Activated CD8-positive, alpha-beta memory T cell treated with anti-CD3 and anti-CD28 coated beads for 36 hours (primary cell): ENCODE measurements around the gene ART3. TPM values are rescaled to one million over a fixed set of nuclear protein-coding genes. Genes with fewer than 3 reads are reported as not detected.

ENCODE experiments used
- CTCF ChIA-PET: fragments of 350-600 bp; sonication (Branson Sonifier 250); formaldehyde crosslinking; loops from one replicate; lab custom pipeline; 2021; ENCODE audit warnings: antibody characterized with exemption; lab: Charles Lee
- POLR2A ChIA-PET: fragments of 350-600 bp; sonication (Branson Sonifier 250); formaldehyde crosslinking; loops from one replicate; lab custom pipeline; 2021; ENCODE audit warnings: antibody characterized with exemption; lab: Charles Lee
- total RNA-seq, 2 experiments: library from RNA; stranded (reverse); gene quantifications; one replicate each; pipeline ENCODE4 v1.2.3, GENCODE V29; 2021

Gene ART3
- total RNA-seq, 2 experiments from 2014 or later: not detected

DNA sequence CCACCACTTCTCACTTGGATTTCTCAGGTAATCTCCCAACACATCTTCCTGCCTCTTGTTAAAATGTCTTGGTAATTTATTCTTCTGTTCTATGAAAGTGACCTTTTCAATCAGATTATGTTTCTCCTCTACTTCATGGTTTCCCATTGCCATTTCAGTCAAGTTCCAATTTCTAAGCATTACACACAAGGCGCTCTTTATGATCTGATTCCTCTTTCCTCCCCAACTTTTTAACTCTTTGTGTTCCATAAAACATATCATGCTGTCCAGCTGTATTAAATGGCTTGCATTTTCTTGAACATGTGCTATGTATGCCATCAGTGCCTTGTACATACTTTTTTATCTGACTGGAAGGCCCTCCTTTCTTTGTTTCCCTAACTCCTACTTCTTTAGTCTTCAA lies 13.1 kb upstream of the ART3 start:
- POLR2A ChIA-PET: no interaction called here

DNA sequence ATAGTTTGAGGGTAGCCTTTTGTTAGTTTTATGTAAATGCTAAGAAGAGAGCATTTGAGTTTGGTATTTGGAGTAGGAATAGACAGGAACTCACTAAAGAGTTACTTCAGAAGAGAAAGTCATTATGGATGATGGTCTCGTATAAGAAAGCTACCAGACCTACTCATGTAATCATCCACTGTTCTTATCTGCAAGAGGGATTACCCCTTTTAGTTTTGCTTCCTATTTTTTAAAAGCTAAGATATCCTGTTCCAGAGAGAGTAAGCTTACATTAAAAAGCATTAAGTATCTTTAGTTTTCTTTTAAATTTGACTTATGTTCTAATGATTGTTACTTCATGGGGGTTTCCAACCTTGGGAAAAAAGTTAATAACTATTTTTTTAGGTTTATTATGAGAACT lies 12.5 kb upstream of the ART3 start:
- ChIA-PET CTCF (interaction anchor here (0.7 kb wide), 1 partner anchor 638 kb away, joined by 4 read pairs; no protein-coding TSS in a partner anchor), POLR2A (no interaction called here)

More for the DNA sequence above, 13.1 kb upstream of the ART3 start:
- CTCF ChIA-PET: no interaction called here

DNA sequence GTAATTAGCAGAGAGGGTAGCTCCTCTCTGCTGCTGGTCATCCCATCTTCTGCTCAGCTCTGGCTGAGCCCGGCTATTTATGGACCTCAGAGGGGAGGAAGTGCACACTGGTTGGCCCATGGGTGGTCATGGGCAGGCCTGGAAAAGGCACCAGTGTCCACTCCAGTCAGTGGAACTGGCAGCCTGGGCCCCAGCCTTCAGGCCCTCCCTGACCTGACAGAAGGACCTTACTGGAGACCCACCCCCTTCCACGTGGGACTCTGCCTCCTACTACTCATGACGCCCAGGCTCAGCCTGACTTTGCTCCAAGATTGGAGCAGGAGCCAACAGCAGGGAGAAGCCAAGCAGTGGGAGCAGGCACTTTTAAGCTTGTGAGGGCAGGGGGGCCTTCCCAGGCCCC lies 8.0 kb upstream of the ART3 start:
- POLR2A ChIA-PET: no interaction called here
- CTCF ChIA-PET: interaction anchor here (0.7 to 2.1 kb wide), 3 partner anchors 29 to 74 kb away, joined by 3 to 28 read pairs (median 5); no protein-coding TSS in a partner anchor

DNA sequence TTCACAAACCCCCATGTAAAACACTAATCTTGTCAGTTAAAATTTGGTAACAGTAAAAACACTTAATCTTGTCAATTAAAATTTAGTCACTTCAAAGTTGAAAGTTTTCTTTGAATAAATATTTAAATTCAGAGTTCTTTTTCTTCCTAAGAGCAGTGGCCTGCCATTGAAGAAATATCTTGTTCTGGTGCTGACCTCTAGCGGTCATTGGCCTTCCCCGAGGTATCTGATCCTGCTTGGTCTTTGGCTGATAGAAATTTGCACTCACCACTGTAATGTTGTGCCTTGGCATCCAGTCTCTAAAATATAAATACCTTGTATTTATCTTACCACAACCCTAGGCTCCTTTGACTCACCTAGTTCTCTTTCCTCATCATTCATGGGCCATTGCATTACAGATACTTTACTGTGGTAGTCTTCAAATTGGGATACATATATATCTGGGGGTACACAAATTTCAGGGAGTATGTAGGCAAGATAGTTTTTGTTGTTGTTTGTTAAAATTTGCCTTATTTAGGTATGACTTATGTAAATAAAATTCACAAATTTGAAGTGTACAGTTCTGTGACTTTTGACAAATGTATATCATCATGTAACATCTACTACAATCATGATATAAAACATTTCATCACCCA lies 6.7 kb upstream of the ART3 start:
- CTCF ChIA-PET: interaction anchor here (1.6 to 2.1 kb wide), 2 partner anchors 72 kb away, joined by 7 to 28 read pairs; no protein-coding TSS in a partner anchor
- POLR2A ChIA-PET: no interaction called here

DNA sequence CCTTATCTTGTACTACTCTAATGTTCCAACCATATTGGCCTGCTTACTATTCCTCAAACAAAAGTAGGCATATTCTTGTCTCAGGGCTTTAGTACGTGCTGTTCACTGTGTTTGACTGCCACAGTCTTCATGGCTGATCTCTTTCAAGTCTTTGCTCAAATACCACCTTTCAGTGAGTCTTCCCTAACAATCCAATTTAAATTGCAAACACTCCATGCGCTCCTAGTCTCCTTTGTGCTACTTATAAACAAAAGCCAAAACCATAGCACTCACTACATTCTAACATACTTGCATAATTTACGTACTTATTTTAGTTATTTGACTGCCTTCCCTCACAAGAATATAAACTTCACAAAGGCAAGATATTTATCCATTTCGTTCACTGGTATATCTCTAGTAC lies 1.7 kb upstream of the ART3 start:
- ChIA-PET POLR2A (no interaction called here), CTCF (no interaction called here)

DNA sequence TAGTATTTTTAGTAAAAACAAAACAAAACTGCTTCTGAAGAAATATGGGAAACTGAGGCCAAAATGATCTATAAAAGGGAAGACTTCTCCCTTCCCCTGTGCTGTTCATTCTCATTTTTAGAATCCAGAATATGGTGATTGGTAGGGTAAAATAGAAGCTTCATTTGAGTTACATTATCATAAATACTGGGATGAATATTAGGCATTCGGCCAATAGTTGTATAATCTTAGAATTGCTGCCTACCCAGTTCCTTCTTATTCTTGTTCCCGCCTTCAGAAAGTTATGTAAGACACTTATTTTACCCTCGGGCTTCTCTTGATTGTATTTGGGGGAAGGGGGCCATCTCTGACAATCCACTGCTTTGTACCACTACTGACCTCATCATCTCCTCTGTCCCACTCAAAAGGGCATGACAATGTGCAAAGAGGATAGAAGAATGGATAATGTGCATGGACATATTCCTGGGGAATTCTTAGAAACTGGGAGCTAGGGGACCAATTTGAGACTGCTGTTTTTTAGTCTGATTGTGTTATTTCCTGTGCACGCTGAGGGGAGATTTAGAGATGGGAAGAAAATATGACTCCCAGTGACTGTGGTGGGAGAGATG lies 588 bp downstream of the ART3 start:
- CTCF ChIA-PET: no interaction called here
- POLR2A ChIA-PET: no interaction called here

DNA sequence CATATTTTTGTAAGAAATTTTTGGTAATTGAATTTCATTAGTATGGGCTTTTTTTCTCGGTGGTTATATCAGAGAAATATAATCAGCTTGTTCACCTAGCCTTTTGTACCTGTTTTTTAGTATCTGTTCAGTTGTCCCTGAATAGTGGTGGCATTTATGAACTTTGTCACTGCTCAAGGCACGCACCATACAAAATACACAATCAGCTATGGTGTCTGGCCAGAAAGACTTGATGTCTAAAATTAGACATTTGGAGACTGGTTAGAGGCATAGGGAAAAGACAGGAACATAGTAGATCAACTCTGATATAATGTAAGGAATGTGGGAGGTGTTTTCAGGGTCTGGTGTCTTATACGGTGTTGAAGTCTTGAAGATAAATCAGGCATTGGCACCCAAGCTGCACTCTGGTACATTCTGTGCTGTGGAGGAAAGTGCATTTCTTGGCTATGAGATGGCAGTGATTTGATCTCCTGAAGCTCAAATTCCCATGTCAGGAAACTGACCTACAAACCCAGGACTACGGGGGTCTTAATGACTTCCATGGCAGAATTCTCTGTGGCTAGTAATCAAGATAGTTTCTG lies 3.6 kb downstream of the ART3 start:
- POLR2A ChIA-PET: no interaction called here
- CTCF ChIA-PET: no interaction called here

DNA sequence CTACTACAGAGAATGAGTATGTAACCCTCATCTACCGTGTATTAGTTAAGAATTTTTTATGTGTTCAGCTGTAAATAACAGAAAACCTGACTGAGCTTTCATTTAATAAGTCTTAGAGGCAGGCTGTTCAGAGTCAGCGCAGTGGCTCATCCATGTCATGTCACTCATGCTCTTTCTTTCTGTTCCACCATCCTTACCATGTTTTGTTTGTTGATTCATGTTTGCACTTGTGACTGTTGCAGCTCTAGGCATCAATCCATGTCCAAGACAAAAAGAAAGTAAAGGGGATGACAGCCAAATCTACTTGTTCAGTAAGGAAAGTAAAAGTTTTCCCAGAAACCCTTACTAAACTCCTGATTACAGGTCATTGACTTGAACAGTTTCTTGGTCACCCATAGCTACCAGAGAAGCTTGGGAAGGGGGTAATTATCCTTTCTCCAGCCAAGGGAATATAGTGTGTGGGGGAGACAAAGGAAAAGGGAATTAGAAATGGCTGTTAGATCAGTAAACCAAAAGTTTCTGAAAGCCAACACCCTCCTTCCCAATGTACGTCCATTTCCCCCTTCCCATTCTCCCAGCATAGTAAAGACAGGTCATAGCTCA lies 9.0 kb downstream of the ART3 start:
- ChIA-PET POLR2A (no interaction called here), CTCF (interaction anchor here (0.9 to 1.2 kb wide), 3 partner anchors 10 to 90 kb away, joined by 3 to 5 read pairs (median 3); no protein-coding TSS in a partner anchor)

DNA sequence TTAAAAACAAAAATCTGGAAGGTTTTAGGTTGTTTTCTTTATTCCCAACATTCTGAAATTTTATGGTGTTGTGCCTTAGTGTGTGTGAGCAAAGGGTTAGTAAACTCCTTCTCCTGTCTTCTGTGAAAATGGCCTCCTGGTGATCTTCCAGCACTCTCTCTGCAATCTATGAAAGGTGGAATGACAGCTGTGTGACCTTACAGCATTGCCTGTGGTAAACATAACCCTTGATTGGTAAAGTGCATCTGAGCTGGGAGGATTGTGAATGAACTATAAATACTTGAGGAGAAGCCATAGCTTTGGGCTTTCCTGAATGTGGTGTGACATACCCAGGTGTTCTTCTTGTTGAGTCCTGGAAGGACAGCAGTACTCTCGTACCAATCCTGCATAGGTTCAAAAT lies 10.0 kb downstream of the ART3 start:
- ChIA-PET CTCF (interaction anchor here (1.2 kb wide), 1 partner anchor 89 kb away, joined by 3 read pairs; no protein-coding TSS in a partner anchor), POLR2A (no interaction called here)

DNA sequence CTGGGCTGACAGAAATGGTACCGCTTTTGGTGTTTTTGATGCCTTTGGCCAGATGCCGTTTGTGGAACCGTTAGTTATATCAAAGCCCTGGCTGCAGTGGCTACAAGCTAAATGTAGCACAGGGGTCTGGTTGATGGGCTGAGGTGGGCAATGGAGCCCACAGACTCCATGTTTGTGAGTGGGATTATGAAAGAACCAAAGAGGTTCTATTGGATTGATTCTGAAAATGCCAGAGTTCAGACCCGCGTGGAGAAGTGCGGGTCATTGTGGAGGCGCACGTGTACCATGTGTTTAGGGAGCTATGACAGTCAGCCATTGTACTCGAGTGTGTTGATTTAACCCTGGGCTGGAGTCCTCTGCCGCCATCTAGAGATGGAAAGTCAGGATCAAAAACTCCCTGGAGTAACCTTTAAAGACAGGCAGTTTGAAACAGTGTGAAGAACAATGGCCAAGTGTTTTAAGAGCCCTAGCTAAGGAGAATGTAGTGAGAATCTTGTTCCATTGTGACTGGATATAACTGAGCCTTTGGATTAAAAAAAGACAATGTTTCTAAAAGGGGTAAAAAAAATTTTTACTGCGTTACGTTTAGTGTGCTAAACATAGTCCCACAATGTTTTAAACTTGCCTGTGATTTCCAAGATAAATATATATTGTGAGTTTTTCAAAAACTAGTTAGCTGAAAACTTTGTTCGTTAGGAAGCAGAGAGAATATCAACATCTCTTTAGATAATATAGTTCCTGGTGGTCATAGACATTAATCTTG lies 12.7 kb downstream of the ART3 start:
- ChIA-PET POLR2A (no interaction called here), CTCF (interaction anchor here (1.1 to 1.3 kb wide), 2 partner anchors 18 to 90 kb away, joined by 3 read pairs; no protein-coding TSS in a partner anchor)

DNA sequence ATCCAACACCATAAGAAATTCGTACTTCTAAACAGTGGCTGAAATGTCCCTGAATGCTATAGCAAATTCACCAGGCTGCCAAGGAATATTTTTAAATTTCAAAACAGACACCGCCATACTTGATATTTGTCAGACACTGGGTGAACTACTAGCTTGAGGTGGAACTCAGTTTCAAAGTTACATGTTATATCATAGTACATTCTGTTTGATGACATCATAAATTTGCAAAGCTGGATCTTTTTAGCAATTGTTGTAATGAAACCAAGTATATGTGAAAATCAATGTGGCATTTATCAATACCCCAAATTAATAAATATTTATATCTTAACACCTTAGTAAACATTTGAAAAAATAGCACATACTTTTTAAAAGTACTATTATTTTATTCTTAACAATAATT lies 14.2 kb downstream of the ART3 start:
- ChIA-PET POLR2A (no interaction called here), CTCF (no interaction called here)

DNA sequence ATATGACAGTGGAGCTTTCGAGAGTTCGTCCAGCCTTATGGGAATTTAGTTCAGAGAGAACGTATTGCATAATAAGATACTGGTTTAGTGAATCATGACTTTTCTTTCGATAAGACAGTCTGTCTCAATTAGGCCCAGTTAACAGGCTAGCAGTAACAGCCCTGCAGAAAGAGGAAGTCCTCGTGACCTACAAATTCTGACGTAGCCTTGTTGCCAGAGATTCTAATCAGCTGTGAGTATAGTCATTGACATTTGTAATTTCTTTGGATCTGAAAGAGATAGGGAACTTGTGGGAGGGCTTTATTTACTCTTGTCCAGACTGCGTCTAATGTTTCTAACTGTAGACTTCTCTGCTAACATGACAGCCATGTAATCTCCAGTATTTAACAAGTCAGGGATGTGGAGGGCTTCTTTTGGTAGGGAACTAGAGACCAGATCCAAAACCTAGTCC lies 15.8 kb downstream of the ART3 start:
- ChIA-PET CTCF (no interaction called here), POLR2A (no interaction called here)

DNA sequence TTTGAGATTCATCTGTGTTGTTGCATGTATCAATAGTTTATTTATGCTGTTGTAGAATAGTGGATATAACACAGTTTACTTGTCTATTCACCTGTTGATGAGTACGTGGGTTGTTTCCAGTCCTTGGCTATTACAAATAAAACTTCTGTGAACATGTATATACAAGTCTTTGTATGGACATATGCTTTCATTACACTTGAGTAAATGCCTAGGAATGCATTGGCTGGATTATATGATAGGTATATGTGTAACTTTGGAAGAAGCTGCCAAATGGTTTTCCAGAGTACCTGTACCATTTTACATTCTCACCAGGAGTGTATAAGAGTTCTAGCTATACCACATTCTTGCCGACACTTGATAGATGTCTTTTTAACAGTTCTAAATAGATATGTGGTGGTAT lies 16.5 kb downstream of the ART3 start:
- ChIA-PET CTCF (no interaction called here), POLR2A (no interaction called here)

DNA sequence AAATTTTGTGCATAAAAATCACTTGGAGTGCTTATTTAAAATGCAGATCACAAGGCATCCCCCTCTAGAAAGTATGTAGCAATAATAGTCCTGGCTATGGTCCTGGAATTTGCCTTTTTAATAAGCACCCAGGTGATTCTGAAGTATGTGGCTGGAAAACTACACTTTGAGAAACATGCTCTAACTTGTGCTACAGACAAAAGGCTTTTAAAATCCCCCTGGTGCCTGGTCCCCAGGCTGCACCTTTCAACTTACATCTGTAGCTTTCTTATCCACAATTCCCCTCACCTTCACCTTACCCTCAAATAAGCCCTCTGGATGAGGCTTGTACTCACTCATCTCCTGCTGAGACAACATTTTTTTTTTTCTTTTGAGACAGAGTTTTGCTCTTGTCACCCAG lies 21.1 kb downstream of the ART3 start:
- POLR2A ChIA-PET: no interaction called here

DNA sequence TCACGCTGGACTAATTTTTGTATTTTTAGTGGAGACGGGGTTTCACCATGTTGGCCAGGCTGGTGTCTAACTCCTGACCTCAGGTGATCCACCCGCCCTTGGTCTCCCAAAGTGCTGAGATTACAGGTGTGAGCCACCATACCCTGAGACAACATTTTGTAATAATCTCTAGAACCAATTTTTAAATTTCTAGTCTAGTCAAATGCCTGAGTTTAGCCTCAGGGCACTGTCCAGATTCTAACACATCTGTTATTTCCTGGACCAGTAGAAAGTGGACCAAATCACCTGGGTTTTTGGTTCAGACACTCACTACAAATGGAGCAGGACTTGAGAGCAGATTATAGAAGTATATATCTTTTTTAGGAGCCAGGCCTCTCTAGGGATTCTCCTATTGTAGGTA lies 21.6 kb downstream of the ART3 start:
- POLR2A ChIA-PET: no interaction called here
- CTCF ChIA-PET: no interaction called here

More for the DNA sequence above, 21.1 kb downstream of the ART3 start:
- CTCF ChIA-PET: no interaction called here

DNA sequence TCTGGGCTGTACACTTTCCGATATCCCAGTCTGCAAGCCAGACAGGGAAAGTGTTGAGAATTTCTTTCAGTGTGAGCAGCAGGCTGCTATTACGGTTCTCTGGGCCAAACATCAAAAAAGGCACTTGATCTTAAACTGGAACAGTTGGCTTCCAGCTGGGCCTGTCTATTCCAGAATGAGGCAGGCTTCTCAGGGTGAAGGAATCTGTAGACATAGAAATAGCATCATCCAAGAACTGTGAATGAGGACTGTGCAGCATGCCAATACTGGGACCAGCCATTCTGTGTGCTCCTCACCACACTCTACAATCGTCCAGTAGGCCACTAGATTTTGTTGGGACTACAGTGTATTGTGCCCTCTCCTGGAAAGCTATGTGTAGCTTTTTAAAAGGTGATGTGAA lies 31.1 kb downstream of the ART3 start:
- CTCF ChIA-PET: interaction anchor here (0.5 to 1.1 kb wide), 3 partner anchors 19 to 122 kb away, joined by 3 to 4 read pairs (median 3); no protein-coding TSS in a partner anchor
- POLR2A ChIA-PET: no interaction called here

DNA sequence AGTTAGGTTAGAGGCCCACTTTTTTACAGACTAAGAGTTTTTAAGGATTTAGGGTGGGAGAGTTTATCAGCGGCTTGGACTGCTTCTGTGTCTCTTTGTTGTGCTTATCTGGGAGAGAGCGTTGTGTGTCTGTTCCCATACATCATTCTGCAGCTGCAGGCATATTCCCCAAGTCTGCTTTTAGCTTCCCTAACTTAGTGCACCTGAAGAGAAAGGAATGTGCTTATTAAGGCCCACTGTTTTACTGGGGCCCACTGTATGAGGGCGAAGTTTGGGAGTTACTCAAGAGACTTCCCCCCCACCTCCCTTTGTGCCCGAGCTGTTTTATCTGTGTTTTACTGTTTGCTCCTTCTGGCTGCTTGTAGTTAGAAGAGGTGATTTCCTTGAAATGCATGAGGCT lies 31.9 kb downstream of the ART3 start:
- ChIA-PET CTCF (interaction anchor here (1.1 kb wide), 1 partner anchor 110 kb away, joined by 3 read pairs; no protein-coding TSS in a partner anchor), POLR2A (no interaction called here)

DNA sequence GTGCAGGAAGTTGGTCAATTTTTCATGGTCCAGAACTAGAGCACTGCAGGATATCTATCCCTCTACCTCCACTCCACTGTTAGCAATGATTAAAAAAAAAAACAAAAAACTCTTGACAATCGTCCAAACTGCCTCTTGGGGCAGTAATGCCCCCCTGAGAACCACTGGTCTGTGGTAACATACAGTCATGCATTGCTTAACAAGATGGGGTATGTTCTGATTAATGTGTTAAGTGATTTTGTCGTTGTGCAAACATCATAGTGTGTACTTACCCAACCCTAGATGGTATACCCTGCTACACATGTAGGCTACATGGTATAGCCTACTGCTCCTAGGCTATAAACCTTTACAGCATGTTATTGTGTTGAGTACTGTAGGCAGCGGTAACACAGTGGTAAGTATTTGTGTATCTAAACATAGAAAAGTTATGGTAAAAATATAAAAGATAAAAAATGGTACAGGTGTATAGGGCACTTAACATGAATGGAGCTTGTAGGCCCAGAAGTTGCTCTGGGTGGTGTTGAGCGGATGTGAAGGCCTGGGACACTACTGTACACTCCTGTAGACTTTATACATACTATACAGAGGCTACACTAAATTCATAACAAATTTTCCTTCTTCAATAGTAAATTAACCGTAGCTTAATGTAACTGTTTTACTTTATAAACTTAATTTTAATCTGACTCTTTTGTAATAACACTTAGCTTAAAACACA lies 34.1 kb downstream of the ART3 start:
- POLR2A ChIA-PET: no interaction called here
- CTCF ChIA-PET: interaction anchor here (1.0 kb wide), 1 partner anchor 113 kb away, joined by 4 read pairs; no protein-coding TSS in a partner anchor

DNA sequence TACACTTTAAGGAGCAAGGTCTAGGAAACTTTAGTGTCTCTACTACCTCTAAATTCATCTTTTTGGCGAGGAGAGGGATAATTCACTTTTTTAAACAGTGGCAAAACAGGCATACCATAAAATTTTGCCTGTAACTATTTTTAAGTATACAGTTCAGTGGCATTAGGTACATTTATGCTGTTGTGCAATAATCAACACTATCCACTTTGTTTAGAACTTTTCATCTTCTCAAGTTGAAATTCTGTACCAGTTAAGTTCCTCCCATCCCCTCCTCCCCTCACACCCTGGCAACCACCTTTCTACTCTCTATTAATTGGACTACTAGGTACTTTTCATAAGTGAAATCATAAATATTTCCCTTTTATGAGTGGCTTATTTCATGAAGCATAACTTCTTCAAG lies 42.3 kb downstream of the ART3 start:
- CTCF ChIA-PET: no interaction called here
- POLR2A ChIA-PET: no interaction called here
